Measurements from ENCODE around the gene PTPRQ.
A peak's percentile ranks its signal among the peaks of the same experiment; 100 is the strongest.

Gene PTPRQ

DNA sequence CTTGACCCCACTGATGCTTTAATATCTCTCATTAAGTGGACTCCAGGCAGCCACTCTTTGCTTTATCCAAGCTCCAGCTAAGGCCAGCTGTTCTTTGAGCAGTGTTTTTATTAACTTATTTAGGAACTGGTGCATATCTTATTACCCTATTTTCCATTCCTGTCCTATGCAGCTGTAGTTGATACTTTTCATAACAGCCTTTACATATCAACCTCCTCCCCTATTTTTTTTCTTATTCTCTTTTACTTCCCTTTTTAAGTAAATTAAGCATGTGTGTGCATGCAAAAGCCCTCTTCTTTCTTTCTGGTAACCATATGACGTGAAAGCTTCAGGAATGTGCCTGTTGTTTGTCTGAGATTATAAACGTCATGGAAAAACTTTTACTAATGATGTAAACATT lies 121.2 kb downstream of the PTPRQ start:
- peak; percentile 33 for DNase-seq (ENCODE audit: low spot score)

- no peak for DNase-seq (ENCODE audit: low spot score)
Observed at GRCh38 chr12:80567401-80567800, 123.4 kb downstream of the PTPRQ start.

DNA sequence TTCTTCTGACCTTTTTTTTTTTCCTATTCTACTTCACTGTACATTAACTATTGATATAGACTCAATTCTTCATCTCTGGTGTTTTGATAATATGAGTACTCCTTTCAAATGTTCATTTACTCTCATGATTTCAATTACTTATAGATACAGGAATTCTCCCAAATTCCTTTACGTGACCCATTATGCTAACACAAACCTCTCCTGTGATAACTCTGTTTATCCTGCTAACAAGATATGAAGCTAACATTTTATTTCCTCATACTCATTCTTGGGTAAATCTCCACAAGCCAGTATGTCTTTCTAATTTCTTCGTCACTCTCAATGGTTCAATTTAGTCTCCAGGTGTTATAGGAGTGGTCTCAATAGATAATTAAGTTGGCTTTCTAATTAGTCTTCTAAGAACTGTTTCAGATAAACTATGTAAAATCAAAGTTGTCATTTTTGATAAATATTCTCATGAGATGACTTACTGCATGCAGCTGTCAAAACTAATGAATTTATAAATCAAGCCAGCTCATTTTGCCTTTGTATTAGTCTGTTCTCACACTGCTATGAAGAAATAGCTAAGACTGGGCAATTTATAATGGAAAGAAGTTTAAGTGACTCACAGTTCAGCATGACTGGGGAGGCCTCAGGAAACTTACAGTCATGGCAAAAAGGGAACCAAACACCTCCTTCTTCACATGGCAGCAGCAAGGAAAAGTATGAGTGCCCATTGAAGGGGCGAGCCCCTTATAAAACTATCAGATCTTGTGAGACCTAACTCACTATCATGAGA lies 132.8 kb downstream of the PTPRQ start:
- no peak for DNase-seq (ENCODE audit: low spot score)

DNA sequence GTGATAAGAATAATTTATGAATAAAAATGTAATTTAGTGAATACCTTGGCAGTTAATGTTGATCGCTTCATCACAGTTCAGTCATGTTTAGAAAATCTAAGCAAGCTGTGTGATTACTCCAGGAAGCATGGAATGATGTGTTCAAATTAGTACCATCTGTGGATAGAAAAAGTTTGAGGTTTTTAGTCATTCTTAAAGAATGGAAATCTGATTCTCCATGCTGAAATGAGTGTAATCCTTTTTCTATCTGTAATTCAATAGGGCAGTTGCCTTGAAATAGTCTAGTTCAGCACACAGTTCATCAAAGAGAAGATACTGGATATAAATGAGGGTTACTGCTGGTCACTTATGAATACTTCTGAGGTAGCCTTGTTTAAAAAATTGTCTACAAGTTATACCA lies 136.2 kb downstream of the PTPRQ start:
- no peak for DNase-seq (ENCODE audit: low spot score)

DNA sequence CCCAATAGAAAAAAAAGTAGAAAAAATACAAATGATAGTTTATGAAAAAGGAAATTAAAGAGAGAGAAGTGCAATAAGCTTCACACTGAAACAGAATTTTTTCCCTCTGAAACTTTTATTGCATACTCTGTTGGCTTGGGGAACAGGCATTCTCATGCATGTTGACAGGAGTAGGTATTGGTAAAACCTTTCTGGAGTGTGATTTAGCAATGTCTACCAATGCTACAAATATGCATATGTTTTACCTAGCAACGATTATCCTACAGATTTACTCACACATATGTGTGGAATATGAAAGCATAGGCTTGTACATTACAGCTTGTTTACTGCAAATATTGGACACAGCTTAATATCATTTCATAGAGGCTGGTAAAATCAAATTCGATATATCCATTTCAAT lies 137.7 kb downstream of the PTPRQ start:
- no peak for DNase-seq (ENCODE audit: low spot score)

DNA sequence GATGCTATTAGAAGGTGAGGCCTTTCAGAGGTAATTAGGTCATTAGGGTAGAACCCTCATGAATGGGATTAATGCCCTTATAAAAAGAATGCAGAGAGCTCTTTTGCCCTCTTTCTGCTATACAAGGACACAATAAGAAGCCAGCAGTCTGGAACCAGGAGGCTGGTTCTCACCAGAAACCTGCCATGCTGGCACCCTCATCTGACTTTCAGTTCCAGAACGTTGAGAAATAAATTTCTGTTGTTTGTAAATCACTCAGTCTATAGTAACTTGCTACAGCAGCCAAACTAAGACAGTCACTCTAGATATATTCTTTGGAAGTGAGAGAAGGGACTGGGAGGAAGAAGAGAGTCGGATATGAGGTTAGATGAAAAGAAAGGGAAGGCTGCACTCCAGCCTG lies 138.4 kb downstream of the PTPRQ start:
- no peak for DNase-seq (ENCODE audit: low spot score)

GRCh38 chr12:80589077-80589476 lies 145.0 kb downstream of the PTPRQ start:
- no peak for DNase-seq (ENCODE audit: low spot score)

DNA sequence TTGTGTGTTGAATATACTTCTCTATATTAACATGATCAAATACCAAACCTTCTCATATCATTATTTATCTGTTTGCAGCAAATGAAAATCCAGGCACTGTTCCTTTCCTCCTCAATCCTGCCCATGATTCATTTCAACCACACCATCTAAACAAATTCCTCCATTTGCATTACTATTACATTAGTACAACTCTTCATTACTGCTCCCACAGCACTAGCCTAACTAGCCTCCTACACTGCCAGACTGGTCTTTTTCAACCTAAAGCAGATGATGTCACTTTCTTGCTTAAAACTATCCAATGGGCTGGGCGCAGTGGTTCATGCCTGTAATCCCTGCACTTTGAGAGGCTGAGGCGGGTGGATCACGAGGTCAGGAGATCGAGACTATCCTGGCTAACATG lies 146.1 kb downstream of the PTPRQ start:
- no peak for DNase-seq (ENCODE audit: low spot score)

GRCh38 chr12:80593766-80594165 lies 149.7 kb downstream of the PTPRQ start:
- no peak for DNase-seq (ENCODE audit: low spot score)

GRCh38 chr12:80596509-80596908 lies 152.5 kb downstream of the PTPRQ start:
- DNase-seq (ENCODE audit: low spot score): no peak

DNA sequence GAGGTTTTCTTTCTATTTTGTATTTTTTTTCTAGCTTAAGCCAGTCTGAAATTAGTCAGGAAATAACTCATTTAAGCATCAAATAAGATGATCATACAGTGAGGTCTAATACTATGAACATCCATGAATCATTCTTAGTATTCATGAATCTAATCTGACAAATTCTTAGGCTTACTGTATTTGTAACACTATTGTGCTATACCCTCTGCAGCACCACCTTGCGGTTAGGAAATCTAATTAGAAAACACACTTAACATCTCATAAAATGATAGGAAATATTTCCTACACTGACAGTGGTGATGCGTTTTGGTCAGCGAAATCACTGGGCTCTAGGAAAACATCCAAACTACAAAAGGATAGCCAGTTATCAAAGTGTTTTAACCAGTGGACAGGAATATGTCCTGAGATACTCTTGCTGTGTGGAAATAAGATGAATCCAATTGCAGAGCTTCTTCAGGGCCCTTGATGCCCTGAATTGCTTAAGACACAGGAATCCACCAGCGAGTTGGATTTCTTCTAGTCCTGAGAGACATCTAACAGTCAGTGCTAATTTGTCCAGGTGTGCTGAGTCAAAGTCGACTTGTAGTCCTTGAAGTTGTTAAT lies 154.1 kb downstream of the PTPRQ start:
- DNase-seq (ENCODE audit: low spot score): no peak

DNA sequence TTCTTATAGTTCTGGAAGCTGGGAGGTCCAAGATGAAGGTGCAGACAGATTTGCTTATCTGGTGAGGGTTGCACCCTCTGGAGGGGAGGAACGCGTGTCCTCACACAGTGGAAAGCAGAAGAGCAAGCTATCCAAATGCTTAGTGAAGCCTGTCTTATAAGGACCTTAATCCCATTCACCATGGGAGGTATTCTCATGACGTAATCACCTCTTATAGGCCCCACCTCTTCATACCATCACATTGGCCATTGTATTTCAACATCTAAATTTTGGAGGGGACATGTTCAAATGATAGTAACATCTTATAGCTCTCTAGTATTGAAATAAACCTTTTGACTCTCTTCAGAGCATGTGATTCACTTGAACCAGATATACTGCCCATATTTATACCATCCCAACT lies 158.4 kb downstream of the PTPRQ start:
- no peak for DNase-seq (ENCODE audit: low spot score)

DNA sequence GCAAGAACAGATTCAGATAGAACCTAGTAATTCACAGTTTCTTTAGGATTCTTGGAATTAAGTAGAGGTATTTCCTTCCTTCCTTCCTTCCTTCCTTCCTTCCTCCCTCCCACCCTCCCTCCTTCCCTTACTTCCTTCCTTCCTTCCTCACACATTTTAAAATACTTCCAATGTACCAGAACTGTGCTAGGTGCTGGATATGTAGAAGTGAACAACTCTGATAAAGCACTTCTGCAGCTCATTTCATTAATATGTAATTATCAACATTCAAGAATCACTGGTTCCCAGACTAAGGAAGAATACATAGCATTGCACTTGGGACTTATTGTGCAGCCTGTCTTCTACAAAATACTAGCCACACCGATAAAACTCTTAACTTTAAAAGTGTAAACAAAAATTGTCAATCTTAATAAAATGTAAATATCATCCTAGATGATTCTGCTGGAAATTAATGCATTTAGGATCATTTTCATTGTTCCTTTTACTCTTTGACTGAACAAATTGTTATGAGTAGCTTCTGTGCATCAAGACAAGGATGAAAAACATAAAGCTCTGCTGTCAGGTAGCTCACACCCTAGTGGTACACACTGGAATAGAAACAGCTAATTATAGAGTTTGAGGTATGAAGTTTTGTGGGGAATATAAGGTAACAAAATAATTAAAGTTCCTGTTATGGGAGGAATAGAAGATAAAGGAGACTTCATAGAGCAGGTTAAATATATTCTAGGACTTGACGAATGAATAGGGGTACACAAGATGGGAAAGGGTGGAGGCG lies 163.5 kb downstream of the PTPRQ start:
- no peak for DNase-seq (ENCODE audit: low spot score)

DNA sequence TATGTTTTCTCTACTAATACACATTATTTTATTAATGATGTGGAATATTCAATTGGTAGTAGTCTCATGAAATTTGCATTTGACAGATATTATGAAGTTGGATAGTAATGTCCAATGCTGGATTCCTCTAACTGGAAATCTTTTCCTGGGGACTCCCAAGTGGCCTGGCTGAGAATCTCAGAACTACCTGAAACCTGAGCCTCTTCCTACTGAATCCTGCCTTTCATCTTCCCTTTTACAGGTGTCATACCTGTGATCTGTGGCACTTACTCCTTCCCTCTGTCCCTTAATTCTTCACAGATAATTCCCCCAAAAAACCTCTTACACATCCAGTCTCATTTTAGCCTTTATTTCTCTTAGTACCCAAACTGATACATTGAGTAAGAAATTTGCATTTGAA lies 173.7 kb downstream of the PTPRQ start:
- DNase-seq (ENCODE audit: low spot score): no peak

- DNase-seq (ENCODE audit: low spot score): no peak
Observed at GRCh38 chr12:80620281-80620680, 176.2 kb downstream of the PTPRQ start.

- DNase-seq (ENCODE audit: low spot score): no peak
Observed at GRCh38 chr12:80622271-80622670, 178.2 kb downstream of the PTPRQ start.

- no peak for DNase-seq (ENCODE audit: low spot score)
Observed at GRCh38 chr12:80625051-80625450, 181.0 kb downstream of the PTPRQ start.

- no peak for DNase-seq (ENCODE audit: low spot score)
Observed at GRCh38 chr12:80625901-80626300, 181.9 kb downstream of the PTPRQ start.

DNA sequence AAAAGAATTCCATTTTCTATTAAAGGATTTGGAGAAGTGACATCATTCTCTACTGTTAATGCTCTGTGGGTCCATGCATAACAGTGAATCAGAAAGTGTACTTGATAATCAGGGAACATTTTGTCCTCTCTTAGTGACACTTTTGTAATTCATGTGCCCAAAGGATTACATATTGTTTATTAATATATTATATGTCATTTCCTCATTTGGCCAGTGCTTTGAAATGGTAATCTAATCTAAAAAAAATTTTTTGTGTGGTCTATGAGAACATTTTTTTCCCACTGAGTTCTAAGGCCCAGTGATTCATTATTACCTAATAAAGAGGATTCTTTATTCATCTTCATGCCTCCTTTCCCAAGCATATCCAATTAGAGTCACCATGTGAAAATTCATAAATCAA lies 183.7 kb downstream of the PTPRQ start:
- DNase-seq (ENCODE audit: low spot score): no peak

- DNase-seq (ENCODE audit: low spot score): no peak
Observed at GRCh38 chr12:80632835-80633234, 188.8 kb downstream of the PTPRQ start.

DNA sequence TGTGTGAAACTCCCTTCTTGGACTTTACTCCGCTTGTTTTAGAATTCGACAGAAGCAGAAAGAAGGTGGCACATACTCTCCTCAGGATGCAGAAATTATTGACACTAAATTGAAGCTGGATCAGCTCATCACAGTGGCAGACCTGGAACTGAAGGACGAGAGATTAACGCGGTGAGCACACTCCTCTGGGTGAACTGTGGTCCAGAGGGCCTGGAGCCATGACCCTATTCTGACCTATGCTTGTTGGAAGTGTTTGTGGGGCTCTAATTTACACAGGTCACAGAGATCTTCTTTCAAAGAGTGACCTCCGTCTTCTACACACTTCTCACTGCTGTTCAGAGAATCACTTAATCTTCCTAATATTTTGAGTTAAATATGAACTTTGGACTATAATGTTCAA lies 190.9 kb downstream of the PTPRQ start:
- DNase-seq (ENCODE audit: low spot score): no peak

DNA sequence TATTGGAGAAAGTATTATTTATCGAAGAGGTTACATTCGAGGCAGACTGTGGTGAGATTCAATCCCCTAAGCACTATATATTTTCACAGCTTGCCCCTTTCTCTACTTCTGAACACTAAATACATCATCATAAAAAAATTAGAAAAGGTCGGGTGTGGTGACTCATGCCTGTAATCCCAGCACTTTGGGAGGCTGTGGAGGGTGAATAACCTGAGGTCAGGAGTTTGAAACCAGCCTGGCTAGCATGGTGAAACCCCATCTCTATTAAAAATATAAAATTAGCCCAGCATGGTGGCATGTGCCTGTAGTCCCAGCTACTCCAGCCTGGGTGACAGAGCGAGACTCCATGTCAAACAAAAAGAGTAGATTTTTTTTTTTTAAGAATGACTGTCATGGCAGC lies 192.8 kb downstream of the PTPRQ start:
- no peak for DNase-seq (ENCODE audit: low spot score)

GRCh38 chr12:80641936-80642335 lies 197.9 kb downstream of the PTPRQ start:
- no peak for DNase-seq (ENCODE audit: low spot score)

Data from germinal center (tissue), 1 donor.